Epithelial cell of proximal tubule (primary cell): ENCODE data around the gene CFAP65. TPM values are rescaled to one million over a fixed set of nuclear protein-coding genes. Genes with fewer than 3 reads are reported as not detected.
A peak's percentile ranks its signal among the peaks of the same experiment; 100 is the strongest.

Experiments used
- DNase-seq: peaks from one replicate; pipeline ENCODE4 v3.0.0-alpha.2; 2011; ENCODE audit warnings: low read depth
- H3K4me3 ChIP-seq: 2 replicates; pipeline ENCODE4 v1.5.1; 2011; ENCODE audit warnings: low read depth, mild to moderate bottlenecking, low read length
- CTCF ChIP-seq: conservative IDR thresholded peaks from 2 replicates; pipeline ENCODE4 v1.5.1; 2012; ENCODE audit warnings: low read depth, mild to moderate bottlenecking, low read length
- total RNA-seq: library from RNA; depleted of rRNA; stranded (reverse); fragments of >200 nt; gene quantifications from 2 replicates; pipeline ENCODE4 v1.2.3, GENCODE V29; 2015

CFAP65 gene
- total RNA-seq, 1 donor from 2014 or later: 1.1 TPM

GRCh38 chr2:218964041-218964771, 77.1 kb downstream of the CFAP65 start:
- TF ChIP-seq CTCF: no peak
- peak overlapping the region; percentile 49 for H3K4me3 ChIP-seq
- peak; percentile 6 for DNase-seq

GRCh38 chr2:218963601-218964000, 77.7 kb downstream of the CFAP65 start:
- H3K4me3 ChIP-seq: peak overlapping the region; percentile 49
- TF ChIP-seq CTCF: no peak
- DNase-seq: no peak

GRCh38 chr2:218962859-218963492, 78.3 kb downstream of the CFAP65 start:
- H3K4me3 ChIP-seq: peak overlapping the region; percentile 49
- peak; percentile 44 for DNase-seq
- no peak for TF ChIP-seq CTCF

GRCh38 chr2:218961651-218962570, 79.4 kb downstream of the CFAP65 start:
- H3K4me3 ChIP-seq: no peak overlapping the region
- TF ChIP-seq CTCF: no peak
- no peak for DNase-seq

GRCh38 chr2:218961229-218961628, 80.1 kb downstream of the CFAP65 start:
- no peak overlapping the region for H3K4me3 ChIP-seq
- no peak for TF ChIP-seq CTCF
- no peak for DNase-seq

GRCh38 chr2:218960309-218961165, 80.8 kb downstream of the CFAP65 start:
- TF ChIP-seq CTCF: no peak
- no peak for DNase-seq
- no peak overlapping the region for H3K4me3 ChIP-seq
